ENCODE measurements around the gene TUBB3. TPM values are rescaled to one million over a fixed set of nuclear protein-coding genes. Genes with fewer than 3 reads are reported as not detected.
A peak's percentile ranks its signal among the peaks of the same experiment; 100 is the strongest.
"Not testable (repeated sequence)": the region's sequence is repeated elsewhere in the genome, so short reads cannot be mapped to it uniquely, and the experiment has no call there.

The TUBB3 gene
- total RNA-seq (2014; rRNA removed; shearing (Covaris generic)) = 390 and 607 TPM in 2 replicates

- Histone ChIP-seq H3K36me3 (replicated peaks; ENCODE audit: control insufficient read depth, insufficient read depth, low read length) (no peaks in the 10 kb centered on the region), H3K27me3 (ENCODE audit: control insufficient read depth, insufficient read depth, low read length) (peaks cover 4% of the 10 kb centered on the region; the same call in 1 of the 2 replicates), H3K4me3 (ENCODE audit: insufficient read depth, low read depth, low read length) (peak within 1 kb of the TSS; percentile 77)
- DNase-seq = peak; percentile 99
Measured at GRCh38 chr16:89922884-89923639, at the start of gene TUBB3. TSS of gene TUBB3 (plus strand) at chr16:89923342. CDS start at chr16:89923402, 60 bp downstream.

GRCh38 chr16:89873972-89874689 lies 49.0 kb upstream of the TUBB3 start:
- DNase-seq = peak; percentile 100
- H3K4me3 ChIP-seq (ENCODE audit: insufficient read depth, low read depth, low read length) = peak overlapping the region; percentile 87
- H3K27me3 ChIP-seq (ENCODE audit: control insufficient read depth, insufficient read depth, low read length) = no peaks in the 10 kb centered on the region
- peaks cover 5% of the 10 kb centered on the region for H3K36me3 ChIP-seq (replicated peaks; ENCODE audit: control insufficient read depth, insufficient read depth, low read length)

- peaks cover 15% of the 10 kb centered on the region for H3K36me3 ChIP-seq (replicated peaks; ENCODE audit: control insufficient read depth, insufficient read depth, low read length)
- H3K4me3 ChIP-seq (ENCODE audit: insufficient read depth, low read depth, low read length); DNase-seq; H3K27me3 ChIP-seq (ENCODE audit: control insufficient read depth, insufficient read depth, low read length): not testable (repeated sequence)
Measured at GRCh38 chr16:89879123-89879522, 44.0 kb upstream of the TUBB3 start.

- DNase-seq = peak; percentile 37
- Histone ChIP-seq H3K27me3 (ENCODE audit: control insufficient read depth, insufficient read depth, low read length) (no peaks in the 10 kb centered on the region), H3K4me3 (ENCODE audit: insufficient read depth, low read depth, low read length) (no peak overlapping the region), H3K36me3 (replicated peaks; ENCODE audit: control insufficient read depth, insufficient read depth, low read length) (peaks cover 22% of the 10 kb centered on the region)
Measured at GRCh38 chr16:89880477-89881367, 42.4 kb upstream of the TUBB3 start.

- no peak for DNase-seq
- Histone ChIP-seq H3K36me3 (replicated peaks; ENCODE audit: control insufficient read depth, insufficient read depth, low read length) (peaks cover 21% of the 10 kb centered on the region), H3K27me3 (ENCODE audit: control insufficient read depth, insufficient read depth, low read length) (no peaks in the 10 kb centered on the region), H3K4me3 (ENCODE audit: insufficient read depth, low read depth, low read length) (no peak overlapping the region)
Measured at GRCh38 chr16:89881368-89881730, 41.8 kb upstream of the TUBB3 start.

GRCh38 chr16:89883346-89884040 lies 39.6 kb upstream of the TUBB3 start:
- DNase-seq = no peak
- Histone ChIP-seq H3K36me3 (replicated peaks; ENCODE audit: control insufficient read depth, insufficient read depth, low read length) (peaks cover 30% of the 10 kb centered on the region), H3K4me3 (ENCODE audit: insufficient read depth, low read depth, low read length) (no peak overlapping the region), H3K27me3 (ENCODE audit: control insufficient read depth, insufficient read depth, low read length) (no peaks in the 10 kb centered on the region)

- no peak for DNase-seq
- no peak overlapping the region for H3K4me3 ChIP-seq (ENCODE audit: insufficient read depth, low read depth, low read length)
- peaks cover 27% of the 10 kb centered on the region for H3K36me3 ChIP-seq (replicated peaks; ENCODE audit: control insufficient read depth, insufficient read depth, low read length)
- no peaks in the 10 kb centered on the region for H3K27me3 ChIP-seq (ENCODE audit: control insufficient read depth, insufficient read depth, low read length)
Measured at GRCh38 chr16:89884041-89884421, 39.1 kb upstream of the TUBB3 start.

- peaks cover 31% of the 10 kb centered on the region for H3K36me3 ChIP-seq (replicated peaks; ENCODE audit: control insufficient read depth, insufficient read depth, low read length)
- no peak overlapping the region for H3K4me3 ChIP-seq (ENCODE audit: insufficient read depth, low read depth, low read length)
- no peaks in the 10 kb centered on the region for H3K27me3 ChIP-seq (ENCODE audit: control insufficient read depth, insufficient read depth, low read length)
- no peak for DNase-seq
Measured at GRCh38 chr16:89887243-89887642, 35.9 kb upstream of the TUBB3 start.

GRCh38 chr16:89890200-89890599 lies 32.9 kb upstream of the TUBB3 start:
- DNase-seq = no peak
- Histone ChIP-seq H3K36me3 (replicated peaks; ENCODE audit: control insufficient read depth, insufficient read depth, low read length) (peaks cover 20% of the 10 kb centered on the region), H3K27me3 (ENCODE audit: control insufficient read depth, insufficient read depth, low read length) (no peaks in the 10 kb centered on the region), H3K4me3 (ENCODE audit: insufficient read depth, low read depth, low read length) (no peak overlapping the region)

- no peak for DNase-seq
- H3K36me3 ChIP-seq (replicated peaks; ENCODE audit: control insufficient read depth, insufficient read depth, low read length) = peaks cover 18% of the 10 kb centered on the region
Measured at GRCh38 chr16:89890886-89891657, 32.1 kb upstream of the TUBB3 start.

GRCh38 chr16:89892055-89892630 lies 31.0 kb upstream of the TUBB3 start:
- DNase-seq = peak; percentile 78
- H3K27me3 ChIP-seq (ENCODE audit: control insufficient read depth, insufficient read depth, low read length) = no peaks in the 10 kb centered on the region
- H3K36me3 ChIP-seq (replicated peaks; ENCODE audit: control insufficient read depth, insufficient read depth, low read length) = peaks cover 18% of the 10 kb centered on the region
- no peak overlapping the region for H3K4me3 ChIP-seq (ENCODE audit: insufficient read depth, low read depth, low read length)

More at GRCh38 chr16:89890886-89891657, 32.1 kb upstream of the TUBB3 start:
- Histone ChIP-seq H3K4me3 (ENCODE audit: insufficient read depth, low read depth, low read length) (no peak overlapping the region), H3K27me3 (ENCODE audit: control insufficient read depth, insufficient read depth, low read length) (no peaks in the 10 kb centered on the region)

- peaks cover 16% of the 10 kb centered on the region for H3K36me3 ChIP-seq (replicated peaks; ENCODE audit: control insufficient read depth, insufficient read depth, low read length)
Measured at GRCh38 chr16:89892635-89893034, 30.5 kb upstream of the TUBB3 start.

More at GRCh38 chr16:89892635-89893034, 30.5 kb upstream of the TUBB3 start:
- Histone ChIP-seq H3K4me3 (ENCODE audit: insufficient read depth, low read depth, low read length) (no peak overlapping the region), H3K27me3 (ENCODE audit: control insufficient read depth, insufficient read depth, low read length) (no peaks in the 10 kb centered on the region)
- no peak for DNase-seq
